GM21367 (cell line): ENCODE measurements around the gene PRKCB.

ENCODE experiments used
- ATAC-seq: cut with Tn5 transposase; IDR thresholded peaks from one replicate; pipeline ENCODE4 v1.9.1; 2021; ENCODE audit not compliant: unreplicated experiment

The PRKCB gene

GRCh38 chr16:23835390-23836077, at the start of gene PRKCB:
PRKCB (plus strand) TSS chr16:23835983.
- ATAC-seq, result peak; percentile 48

GRCh38 chr16:23786964-23787561, 48.7 kb upstream of the PRKCB start:
- ATAC-seq, result no peak

GRCh38 chr16:23788685-23789084, 47.1 kb upstream of the PRKCB start:
- ATAC-seq, result no peak

- ATAC-seq, result no peak
Measured at GRCh38 chr16:23795378-23795777, 40.4 kb upstream of the PRKCB start.

- no peak for ATAC-seq
Measured at GRCh38 chr16:23796941-23797340, 38.8 kb upstream of the PRKCB start.

- ATAC-seq, result no peak
Measured at GRCh38 chr16:23801378-23801777, 34.4 kb upstream of the PRKCB start.

- no peak for ATAC-seq
Measured at GRCh38 chr16:23802776-23803175, 33.0 kb upstream of the PRKCB start.

- ATAC-seq, result no peak
Measured at GRCh38 chr16:23803591-23804123, 32.1 kb upstream of the PRKCB start.

GRCh38 chr16:23807028-23807427, 28.8 kb upstream of the PRKCB start:
- ATAC-seq, result no peak

- no peak for ATAC-seq
Measured at GRCh38 chr16:23821467-23821866, 14.3 kb upstream of the PRKCB start.

GRCh38 chr16:23821875-23822688, 13.7 kb upstream of the PRKCB start:
- ATAC-seq, result no peak

GRCh38 chr16:23823475-23824384, 12.1 kb upstream of the PRKCB start:
- no peak for ATAC-seq

GRCh38 chr16:23824909-23825308, 10.9 kb upstream of the PRKCB start:
- no peak for ATAC-seq

GRCh38 chr16:23826528-23827045, 9.2 kb upstream of the PRKCB start:
- ATAC-seq, result peak; percentile 52

GRCh38 chr16:23827057-23827456, 8.7 kb upstream of the PRKCB start:
- ATAC-seq, result peak; percentile 31

- ATAC-seq, result no peak
Measured at GRCh38 chr16:23829454-23829853, 6.3 kb upstream of the PRKCB start.

GRCh38 chr16:23830276-23830675, 5.5 kb upstream of the PRKCB start:
- ATAC-seq, result no peak

GRCh38 chr16:23832882-23833281, 2.9 kb upstream of the PRKCB start:
- no peak for ATAC-seq

- no peak for ATAC-seq
Measured at GRCh38 chr16:23833504-23833903, 2.3 kb upstream of the PRKCB start.

- ATAC-seq, result no peak
Measured at GRCh38 chr16:23833960-23834685, 1.7 kb upstream of the PRKCB start.
